Measurements from ENCODE around the gene DCHS2.

The DCHS2 gene

GRCh38 chr4:154234576-154234975, 257.0 kb downstream of the DCHS2 start:
- no peak for TF ChIP-seq REST (IDR thresholded peaks at IDR 0.05; ENCODE audit: insufficient read depth in 1 of 2, low read depth in 2 of 2, low read length in 2 of 2)
- no peak for TF ChIP-seq POLR2AphosphoS5 (IDR thresholded peaks at IDR 0.05; ENCODE audit: low read depth, low read length)
- no peak for TF ChIP-seq SIN3A (IDR thresholded peaks at IDR 0.05; ENCODE audit: borderline replicate concordance, insufficient read depth, low read length)
- no peak for TF ChIP-seq FOXP2 (optimal IDR thresholded peaks at IDR 0.05; ENCODE audit: borderline replicate concordance, extremely low read depth, extremely low read length, insufficient read depth)
- TF ChIP-seq TAF1 (IDR thresholded peaks at IDR 0.05; ENCODE audit: borderline replicate concordance, insufficient read depth, low read length), result no peak

- TF ChIP-seq TAF1 (IDR thresholded peaks at IDR 0.05; ENCODE audit: borderline replicate concordance, insufficient read depth, low read length), result no peak
- TF ChIP-seq POLR2AphosphoS5 (IDR thresholded peaks at IDR 0.05; ENCODE audit: low read depth, low read length), result no peak
- no peak for TF ChIP-seq REST (IDR thresholded peaks at IDR 0.05; ENCODE audit: insufficient read depth in 1 of 2, low read depth in 2 of 2, low read length in 2 of 2)
- TF ChIP-seq FOXP2 (optimal IDR thresholded peaks at IDR 0.05; ENCODE audit: borderline replicate concordance, extremely low read depth, extremely low read length, insufficient read depth), result no peak
- TF ChIP-seq SIN3A (IDR thresholded peaks at IDR 0.05; ENCODE audit: borderline replicate concordance, insufficient read depth, low read length), result no peak
Measured at GRCh38 chr4:154231806-154232478, 259.7 kb downstream of the DCHS2 start.

DNA sequence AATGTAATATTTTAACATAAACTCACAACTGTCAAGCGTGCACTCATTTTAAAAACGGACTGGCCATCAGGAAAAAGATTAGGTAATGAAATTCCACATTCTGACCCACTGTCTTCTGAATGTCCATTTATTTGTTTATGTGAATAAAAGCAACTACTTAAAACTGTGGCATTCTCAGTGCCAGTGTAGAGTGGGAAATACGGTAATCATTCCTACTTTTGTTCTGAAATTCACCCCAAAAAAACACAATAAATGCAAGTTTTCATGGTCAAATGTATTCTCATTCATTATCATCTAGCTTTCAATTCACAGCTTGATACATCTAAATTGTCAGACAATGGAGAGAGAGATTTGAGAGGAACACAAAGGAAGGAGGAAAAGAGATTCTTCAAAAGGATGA, 260.9 kb downstream of the DCHS2 start:
- no peak for TF ChIP-seq TAF1 (IDR thresholded peaks at IDR 0.05; ENCODE audit: borderline replicate concordance, insufficient read depth, low read length)
- TF ChIP-seq FOXP2 (optimal IDR thresholded peaks at IDR 0.05; ENCODE audit: borderline replicate concordance, extremely low read depth, extremely low read length, insufficient read depth), result no peak
- TF ChIP-seq POLR2AphosphoS5 (IDR thresholded peaks at IDR 0.05; ENCODE audit: low read depth, low read length), result no peak
- TF ChIP-seq REST (IDR thresholded peaks at IDR 0.05; ENCODE audit: insufficient read depth in 1 of 2, low read depth in 2 of 2, low read length in 2 of 2), result no peak
- no peak for TF ChIP-seq SIN3A (IDR thresholded peaks at IDR 0.05; ENCODE audit: borderline replicate concordance, insufficient read depth, low read length)

DNA sequence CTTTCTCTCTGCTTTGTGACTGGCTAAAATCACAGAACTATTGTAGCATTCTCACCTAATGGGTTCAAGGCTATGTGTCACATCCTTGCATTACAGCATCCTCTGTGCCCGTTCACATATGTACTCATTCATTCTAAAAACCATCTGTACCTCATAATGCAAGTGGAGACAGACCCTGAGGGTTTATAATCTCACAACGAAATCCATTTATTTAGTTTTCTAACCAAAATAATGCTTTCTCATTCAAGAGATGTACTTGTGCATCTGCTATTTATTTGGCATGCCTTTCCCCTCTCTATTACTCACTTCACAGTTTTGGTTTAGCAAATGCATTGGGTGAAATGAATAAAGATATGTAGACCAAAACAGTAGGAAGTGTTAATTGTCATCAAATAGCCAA, 261.5 kb downstream of the DCHS2 start:
- no peak for TF ChIP-seq REST (IDR thresholded peaks at IDR 0.05; ENCODE audit: insufficient read depth in 1 of 2, low read depth in 2 of 2, low read length in 2 of 2)
- no peak for TF ChIP-seq POLR2AphosphoS5 (IDR thresholded peaks at IDR 0.05; ENCODE audit: low read depth, low read length)
- no peak for TF ChIP-seq SIN3A (IDR thresholded peaks at IDR 0.05; ENCODE audit: borderline replicate concordance, insufficient read depth, low read length)
- TF ChIP-seq FOXP2 (optimal IDR thresholded peaks at IDR 0.05; ENCODE audit: borderline replicate concordance, extremely low read depth, extremely low read length, insufficient read depth), result no peak
- no peak for TF ChIP-seq TAF1 (IDR thresholded peaks at IDR 0.05; ENCODE audit: borderline replicate concordance, insufficient read depth, low read length)
